Nephron (organoid): Measurements from ENCODE around the gene ACTN3.

Experiments used
- H3K27ac Mint-ChIP-seq, 3 experiments: 2 replicates each; pipeline ENCODE4 v1.8.0; 2020; ENCODE audit warnings: mixed read lengths in 3 of 3, mild to moderate bottlenecking in 2 of 3, moderate library complexity in 1 of 3
- H3K27me3 Mint-ChIP-seq: 2 replicates; pipeline ENCODE4 v1.8.0; 2021; ENCODE audit warnings: low read depth, mild to moderate bottlenecking, moderate library complexity, mixed read lengths
- H3K36me3 Mint-ChIP-seq: 2 replicates; pipeline ENCODE4 v1.8.0; 2020; ENCODE audit warnings: low read depth, mixed read lengths
- H3K4me1 Mint-ChIP-seq: 2 replicates; pipeline ENCODE4 v1.8.0; 2020; ENCODE audit warnings: mixed read lengths
- H3K4me3 Mint-ChIP-seq, 3 experiments: 2 replicates each; pipeline ENCODE4 v1.8.0; 2020; ENCODE audit warnings: mild to moderate bottlenecking in 3 of 3, mixed read lengths in 3 of 3, moderate library complexity in 2 of 3
- H3K9me3 Mint-ChIP-seq: 2 replicates; pipeline ENCODE4 v1.8.0; 2020; ENCODE audit warnings: mixed read lengths
- CTCF ChIP-seq, 3 experiments: fragments of 200-600 bp; sonication (generic); IDR thresholded peaks; one replicate each; pipeline ENCODE4 v1.5.0; 2021; ENCODE audit warnings: antibody characterized with exemption in 3 of 3; ENCODE audit not compliant: unreplicated experiment in 3 of 3

Gene ACTN3

GRCh38 chr11:66562907-66563583 lies 16.3 kb downstream of the ACTN3 start:
- H3K4me1 Mint-ChIP-seq, result no peaks in the 10 kb centered on the region
- H3K27me3 Mint-ChIP-seq, result no peaks in the 10 kb centered on the region
- H3K27ac Mint-ChIP-seq, result no peak overlapping the region
- TF ChIP-seq CTCF (IDR thresholded peaks at IDR 0.05; ENCODE audit: unreplicated experiment in 3 of 3), result no peak
- H3K4me3 Mint-ChIP-seq, result no peak overlapping the region
- H3K36me3 Mint-ChIP-seq, result no peaks in the 10 kb centered on the region
- no peaks in the 10 kb centered on the region for H3K9me3 Mint-ChIP-seq

GRCh38 chr11:66563832-66564231 lies 17.1 kb downstream of the ACTN3 start:
- Mint-ChIP-seq H3K4me3 (no peak overlapping the region), H3K27ac (no peak overlapping the region), H3K27me3 (no peaks in the 10 kb centered on the region), H3K36me3 (no peaks in the 10 kb centered on the region), H3K4me1 (no peaks in the 10 kb centered on the region), H3K9me3 (no peaks in the 10 kb centered on the region)
- TF ChIP-seq CTCF (IDR thresholded peaks at IDR 0.05; ENCODE audit: unreplicated experiment in 3 of 3), result no peak

- no peaks in the 10 kb centered on the region for H3K36me3 Mint-ChIP-seq
- H3K9me3 Mint-ChIP-seq, result no peaks in the 10 kb centered on the region
- no peaks in the 10 kb centered on the region for H3K4me1 Mint-ChIP-seq
- H3K27me3 Mint-ChIP-seq, result no peaks in the 10 kb centered on the region
- no peak for TF ChIP-seq CTCF (IDR thresholded peaks at IDR 0.05; ENCODE audit: unreplicated experiment in 3 of 3)
- H3K4me3 Mint-ChIP-seq, result no peak overlapping the region
- H3K27ac Mint-ChIP-seq, result no peak overlapping the region
Measured at GRCh38 chr11:66564538-66564937, 17.8 kb downstream of the ACTN3 start.

DNA sequence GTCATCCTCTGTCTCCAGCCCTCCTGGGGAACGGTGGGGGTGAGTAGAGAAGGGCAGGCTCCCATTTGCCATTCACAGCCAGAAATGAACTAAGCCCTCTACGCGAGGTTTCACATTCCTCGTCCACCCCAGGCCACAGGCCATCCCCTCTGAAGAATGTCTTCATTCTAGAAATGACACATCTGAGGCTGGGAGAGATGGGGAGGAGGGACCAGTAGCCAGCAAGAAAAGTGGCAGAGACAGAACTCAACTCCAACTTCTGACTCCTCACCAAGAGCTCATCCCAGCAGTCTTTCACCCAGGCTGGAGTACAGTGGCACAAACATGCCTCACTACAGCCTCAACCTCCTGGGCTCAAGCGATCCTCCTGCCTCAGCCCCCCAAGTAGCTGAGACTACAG lies 18.3 kb downstream of the ACTN3 start:
- peaks cover under 1% of the 10 kb centered on the region for H3K27me3 Mint-ChIP-seq
- no peak overlapping the region for H3K4me3 Mint-ChIP-seq
- H3K9me3 Mint-ChIP-seq, result no peaks in the 10 kb centered on the region
- no peaks in the 10 kb centered on the region for H3K36me3 Mint-ChIP-seq
- H3K4me1 Mint-ChIP-seq, result peaks cover 3% of the 10 kb centered on the region
- no peak for TF ChIP-seq CTCF (IDR thresholded peaks at IDR 0.05; ENCODE audit: unreplicated experiment in 3 of 3)
- no peak overlapping the region for H3K27ac Mint-ChIP-seq

GRCh38 chr11:66566221-66566620 lies 19.5 kb downstream of the ACTN3 start:
- no peaks in the 10 kb centered on the region for H3K36me3 Mint-ChIP-seq
- H3K9me3 Mint-ChIP-seq, result no peaks in the 10 kb centered on the region
- no peak overlapping the region for H3K4me3 Mint-ChIP-seq
- peaks cover 5% of the 10 kb centered on the region for H3K27me3 Mint-ChIP-seq
- H3K27ac Mint-ChIP-seq, result no peak overlapping the region
- no peak for TF ChIP-seq CTCF (IDR thresholded peaks at IDR 0.05; ENCODE audit: unreplicated experiment in 3 of 3)
- H3K4me1 Mint-ChIP-seq, result peaks cover 13% of the 10 kb centered on the region

- H3K36me3 Mint-ChIP-seq, result no peaks in the 10 kb centered on the region
- H3K27ac Mint-ChIP-seq, result no peak overlapping the region
- TF ChIP-seq CTCF (IDR thresholded peaks at IDR 0.05; ENCODE audit: unreplicated experiment in 3 of 3), result no peak
- H3K9me3 Mint-ChIP-seq, result no peaks in the 10 kb centered on the region
- H3K4me1 Mint-ChIP-seq, result peaks cover 13% of the 10 kb centered on the region
- H3K27me3 Mint-ChIP-seq, result peaks cover 5% of the 10 kb centered on the region
- H3K4me3 Mint-ChIP-seq, result no peak overlapping the region
Measured at GRCh38 chr11:66567787-66568123, 21.1 kb downstream of the ACTN3 start.
